H1 (cell line): Measurements from ENCODE around the gene ZNF407. TPM values are rescaled to one million over a fixed set of nuclear protein-coding genes. Genes with fewer than 3 reads are reported as not detected.

Experiments
- CTCF ChIA-PET: fragments of 300-600 bp; sonication (Branson Sonifier 250); formaldehyde crosslinking; loops from one replicate; lab custom pipeline; 2021; ENCODE audit not compliant: partially characterized antibody; lab: Charles Lee
- POLR2A ChIA-PET: fragments of 300-600 bp; sonication (Branson Sonifier 250); formaldehyde crosslinking; loops from one replicate; lab custom pipeline; 2021; ENCODE audit warnings: inconsistent platforms; ENCODE audit not compliant: partially characterized antibody; lab: Charles Lee
- DNase-seq, 2 experiments: peaks; one replicate each; pipeline versions ENCODE4 v3.0.0 to v3.0.0-alpha.2; 2010 to 2022; ENCODE audit warnings: low spot score in 2 of 2, low read depth in 1 of 2, mixed read lengths in 1 of 2
- FAIRE-seq: peaks from 2 replicates; lab custom pipeline; 2011; peaks lifted over from hg19 to GRCh38; lab: Jason Lieb, UNC
- H2AFZ ChIP-seq: 2 replicates; pipeline ENCODE4 v1.8.1; 2012; ENCODE audit warnings: low read length, inconsistent platforms
- H2AK5ac ChIP-seq: 2 replicates; pipeline ENCODE4 v1.6.1; 2013; ENCODE audit warnings: low read depth, low read length
- H2BK120ac ChIP-seq: replicated peaks from 2 replicates; pipeline ENCODE3; 2013; ENCODE audit warnings: low read depth, low read length, inconsistent platforms
- H2BK12ac ChIP-seq: 2 replicates; pipeline ENCODE4 v1.6.1; 2013; ENCODE audit warnings: low read depth, low read length
- H2BK15ac ChIP-seq: 2 replicates; pipeline ENCODE4 v1.6.1; 2013; ENCODE audit warnings: low read length
- H2BK20ac ChIP-seq: 2 replicates; pipeline ENCODE4 v1.6.1; 2013; ENCODE audit warnings: low read length
- H2BK5ac ChIP-seq: 2 replicates; pipeline ENCODE4 v1.6.1; 2013; ENCODE audit warnings: low read depth, low read length
- H3K14ac ChIP-seq: 2 replicates; pipeline ENCODE4 v1.6.1; 2013; ENCODE audit warnings: inconsistent platforms; ENCODE audit not compliant: insufficient read length
- H3K18ac ChIP-seq: 2 replicates; pipeline ENCODE4 v1.6.1; 2013; ENCODE audit warnings: low read length; ENCODE audit errors: extremely low read depth
- H3K23ac ChIP-seq: 2 replicates; pipeline ENCODE4 v1.6.1; 2013; ENCODE audit warnings: inconsistent platforms; ENCODE audit not compliant: insufficient read length
- H3K23me2 ChIP-seq: 2 replicates; pipeline ENCODE4 v1.6.1; 2013; ENCODE audit warnings: low read depth, low read length
- H3K27ac ChIP-seq: 2 replicates; pipeline ENCODE4 v1.6.1; 2011; ENCODE audit warnings: low read depth, low read length, inconsistent platforms
- H3K27me3 ChIP-seq, 4 experiments: replicated peaks in 1 of 4; 1 replicate in 1 of 4; 2 replicates in 3 of 4; pipeline versions ENCODE4 v1.6.1 to v1.8.1; 2011 to 2013; ENCODE audit warnings: low read length in 3 of 4, mild to moderate bottlenecking in 3 of 4, inconsistent platforms in 2 of 4, mixed read lengths in 2 of 4, moderate library complexity in 1 of 4; ENCODE audit not compliant: control insufficient read depth in 3 of 4, insufficient read depth in 3 of 4; ENCODE audit errors: extremely low read depth in 1 of 4
- H3K36me3 ChIP-seq, 4 experiments: 2 replicates each; pipeline versions ENCODE4 v1.6.1 to v1.8.1; 2011 to 2013; ENCODE audit warnings: mild to moderate bottlenecking in 4 of 4, low read length in 3 of 4, moderate library complexity in 2 of 4, control low read depth in 1 of 4, inconsistent platforms in 1 of 4; ENCODE audit not compliant: insufficient read depth in 4 of 4, control insufficient read depth in 2 of 4
- H3K4ac ChIP-seq: replicated peaks from 2 replicates; pipeline ENCODE3; 2013; ENCODE audit warnings: low read length, low read depth, mixed read lengths, inconsistent platforms; ENCODE audit not compliant: insufficient read length
- H3K4me1 ChIP-seq, 4 experiments: replicated peaks in 1 of 4; 1 replicate in 1 of 4; 2 replicates in 3 of 4; pipeline versions ENCODE4 v1.6.1 to v1.8.1; 2011 to 2013; ENCODE audit warnings: low read length in 3 of 4, inconsistent platforms in 2 of 4, mixed read lengths in 1 of 4; ENCODE audit not compliant: insufficient read depth in 4 of 4, control insufficient read depth in 3 of 4
- H3K4me2 ChIP-seq, 2 experiments: 2 replicates each; pipeline versions ENCODE4 v1.6.1 to v1.8.1; 2011 to 2013; ENCODE audit warnings: low read depth in 2 of 2, low read length in 2 of 2, control low read depth in 1 of 2, inconsistent platforms in 1 of 2, mild to moderate bottlenecking in 1 of 2; ENCODE audit not compliant: insufficient read depth in 1 of 2
- H3K4me3 ChIP-seq, 4 experiments: fragments of 200-600, 300-600 bp in 1 of 4; sonication (generic), shearing (Covaris generic), sonication (Bioruptor Twin) in 1 of 4; 2 replicates each; pipeline versions ENCODE4 v1.5.1 to v1.8.1; 2011 to 2016; ENCODE audit warnings: low read length in 4 of 4, low read depth in 3 of 4, control low read depth in 2 of 4, inconsistent platforms in 2 of 4, mild to moderate bottlenecking in 2 of 4, mixed read lengths in 1 of 4, moderate library complexity in 1 of 4; ENCODE audit not compliant: insufficient read depth in 2 of 4; ENCODE audit errors: extremely low read depth in 1 of 4
- H3K56ac ChIP-seq: replicated peaks from 2 replicates; pipeline ENCODE3; 2013; ENCODE audit warnings: low read depth, mild to moderate bottlenecking, mixed read lengths, low read length, inconsistent platforms; ENCODE audit not compliant: insufficient read length
- H3K79me1 ChIP-seq: 2 replicates; pipeline ENCODE4 v1.6.1; 2013; ENCODE audit warnings: low read depth, low read length, control low read depth
- H3K79me2 ChIP-seq, 2 experiments: 2 replicates each; pipeline versions ENCODE4 v1.6.1 to v1.8.1; 2012 to 2013; ENCODE audit warnings: low read length in 2 of 2, mild to moderate bottlenecking in 2 of 2, inconsistent platforms in 1 of 2; ENCODE audit not compliant: insufficient read depth in 2 of 2, control insufficient read depth in 1 of 2
- H3K9ac ChIP-seq, 4 experiments: replicated peaks in 1 of 4; 1 replicate in 1 of 4; 2 replicates in 3 of 4; pipeline versions ENCODE4 v1.6.1 to v1.8.1; 2011 to 2013; ENCODE audit warnings: low read depth in 3 of 4, low read length in 3 of 4, control low read depth in 2 of 4, mild to moderate bottlenecking in 2 of 4, moderate library complexity in 2 of 4, inconsistent platforms in 1 of 4; ENCODE audit errors: extremely low read depth in 1 of 4
- H3K9me3 ChIP-seq, 2 experiments: 2 replicates each; pipeline versions ENCODE4 v1.6.1 to v1.8.1; 2012 to 2013; ENCODE audit warnings: mild to moderate bottlenecking in 2 of 2, moderate library complexity in 2 of 2, control low read depth in 1 of 2, inconsistent platforms in 1 of 2, low read depth in 1 of 2, low read length in 1 of 2, mixed read lengths in 1 of 2; ENCODE audit not compliant: insufficient read depth in 2 of 2
- H4K20me1 ChIP-seq, 2 experiments: replicated peaks in 1 of 2; 2 replicates each; pipeline versions ENCODE3 to v1.8.1; 2011 to 2013; ENCODE audit warnings: inconsistent platforms in 2 of 2, low read length in 2 of 2, mild to moderate bottlenecking in 1 of 2; ENCODE audit not compliant: insufficient read depth in 2 of 2, control insufficient read depth in 1 of 2
- H4K5ac ChIP-seq: 2 replicates; pipeline ENCODE4 v1.6.1; 2013; ENCODE audit warnings: low read length, low read depth, mixed read lengths, inconsistent platforms; ENCODE audit not compliant: insufficient read length
- H4K8ac ChIP-seq: 2 replicates; pipeline ENCODE4 v1.8.0; 2013; ENCODE audit warnings: mild to moderate bottlenecking, moderate library complexity, low read length, inconsistent platforms; ENCODE audit not compliant: insufficient read depth; ENCODE audit errors: extremely low read depth
- H4K91ac ChIP-seq: replicated peaks from 2 replicates; pipeline ENCODE3; 2013; ENCODE audit warnings: low read length, mixed read lengths, inconsistent platforms; ENCODE audit not compliant: insufficient read length
- BRCA1 ChIP-seq: IDR thresholded peaks from 2 replicates; pipeline ENCODE4 v1.6.1; 2012; ENCODE audit warnings: low read depth, low read length, improper control_type of control experiment
- PHF8 ChIP-seq: fragments of 200-600 bp; sonication (generic); conservative IDR thresholded peaks from 2 replicates; pipeline ENCODE4 v1.7.1; 2012; ENCODE audit warnings: low read depth, mild to moderate bottlenecking, inconsistent platforms, low read length, moderate library complexity
- SUZ12 ChIP-seq: fragments of 200-600 bp; sonication (generic); IDR thresholded peaks from 2 replicates; pipeline ENCODE4 v1.6.1; 2012; ENCODE audit warnings: mild to moderate bottlenecking, inconsistent platforms, low read length, moderate library complexity, mixed read lengths
- TBP ChIP-seq: IDR thresholded peaks from 2 replicates; pipeline ENCODE4 v1.6.1; 2011; ENCODE audit warnings: low read depth, low read length, improper control_type of control experiment
- WGBS, 2 experiments: shearing (Covaris generic) in 1 of 2; methylation state at CpG; one replicate each; pipeline versions ENCODE4 v1.1.6 to v1.1.7; 2013 to 2015; ENCODE audit warnings: low lambda C conversion rate in 2 of 2, mixed read lengths in 2 of 2, inconsistent platforms in 1 of 2, low coverage in 1 of 2, missing lambda C conversion rate in 1 of 2; ENCODE audit not compliant: insufficient replicate concordance in 2 of 2, insufficient coverage in 1 of 2, insufficient read length in 1 of 2; ENCODE audit errors: extremely low coverage in 1 of 2, missing lambda C conversion rate in 1 of 2; 5-methylcytosine and 5-hydroxymethylcytosine counted together
- polyA plus RNA-seq, 7 experiments: library from polyadenylated mRNA; depleted of rRNA in 3 of 7; stranded (reverse) in 5 of 7; unstranded in 2 of 7; fragments of >200 nt in 5 of 7; fragments of 200-250 nt in 2 of 7; gene quantifications; 1 replicate in 5 of 7; 2 replicates in 1 of 7; 4 replicates in 1 of 7; pipeline versions ENCODE4 v1.2.1 to v1.2.3, GENCODE V29; 2011 to 2013; ENCODE audit warnings: missing spikeins in 2 of 7, mixed read lengths in 2 of 7
- total RNA-seq: library from RNA; stranded (reverse); fragmentation: NEBNext Ultra II Directional; extraction: Animal tissue kit (Norgen Biotek cat#: 25700); gene quantifications from 2 replicates; pipeline ENCODE4 v1.2.1, GENCODE V29; 2021

ZNF407 gene
- total and polyA plus RNA-seq, 2 of the 8 experiments (the other 6 are each of a cell fraction or from before 2014, with no cell fraction given): 1.5 to 6.8 TPM

GRCh38 chr18:74748809-74749208 is 151.1 kb downstream of the ZNF407 start:
- Histone ChIP-seq H4K20me1 (no peaks in the 10 kb centered on the region), H3K36me3 (no peaks in the 10 kb centered on the region), H3K23me2 (no peaks in the 10 kb centered on the region), H2BK5ac (no peak overlapping the region), H3K27me3 (no peaks in the 10 kb centered on the region), H4K8ac (no peak overlapping the region), H2AK5ac (no peak overlapping the region), H3K9me3 (no peaks in the 10 kb centered on the region), H3K4me3 (no peak overlapping the region), H3K14ac (no peak overlapping the region), H2BK20ac (no peak overlapping the region), H3K4ac (no peak overlapping the region), H4K5ac (no peak overlapping the region), H3K27ac (no peak overlapping the region), H3K9ac (no peak overlapping the region), H3K79me2 (no peaks in the 10 kb centered on the region), H2BK120ac (no peak overlapping the region), H3K23ac (no peak overlapping the region), H3K4me1 (no peaks in the 10 kb centered on the region; a peak in 1 of 7 replicates), H2AFZ (no peak overlapping the region), H4K91ac (no peak overlapping the region), H2BK12ac (no peak overlapping the region), H2BK15ac (no peak overlapping the region), H3K79me1 (no peaks in the 10 kb centered on the region), H3K56ac (no peak overlapping the region), H3K18ac (no peak overlapping the region), H3K4me2 (no peak overlapping the region)
- POLR2A ChIA-PET: no interaction called here
- TF ChIP-seq BRCA1 (no peak), SUZ12 (no peak), TBP (no peak), PHF8 (no peak)
- FAIRE-seq (no peak), DNase-seq (no peak)
- WGBS, 2 experiments: 93% methylated on average over 4 of the region's 4 CpGs; no CpG with 5 or more reads in 1 of the 2 experiments
- CTCF ChIA-PET: no interaction called here
